ENCODE results near the gene NECTIN1. TPM values are rescaled to one million over a fixed set of nuclear protein-coding genes. Genes with fewer than 3 reads are reported as not detected.
A peak's percentile ranks its signal among the peaks of the same experiment; 100 is the strongest.

NECTIN1 gene
- total and polyA plus RNA-seq, 5 donors: 5.2 to 14.5 (median 8.1) TPM

DNA sequence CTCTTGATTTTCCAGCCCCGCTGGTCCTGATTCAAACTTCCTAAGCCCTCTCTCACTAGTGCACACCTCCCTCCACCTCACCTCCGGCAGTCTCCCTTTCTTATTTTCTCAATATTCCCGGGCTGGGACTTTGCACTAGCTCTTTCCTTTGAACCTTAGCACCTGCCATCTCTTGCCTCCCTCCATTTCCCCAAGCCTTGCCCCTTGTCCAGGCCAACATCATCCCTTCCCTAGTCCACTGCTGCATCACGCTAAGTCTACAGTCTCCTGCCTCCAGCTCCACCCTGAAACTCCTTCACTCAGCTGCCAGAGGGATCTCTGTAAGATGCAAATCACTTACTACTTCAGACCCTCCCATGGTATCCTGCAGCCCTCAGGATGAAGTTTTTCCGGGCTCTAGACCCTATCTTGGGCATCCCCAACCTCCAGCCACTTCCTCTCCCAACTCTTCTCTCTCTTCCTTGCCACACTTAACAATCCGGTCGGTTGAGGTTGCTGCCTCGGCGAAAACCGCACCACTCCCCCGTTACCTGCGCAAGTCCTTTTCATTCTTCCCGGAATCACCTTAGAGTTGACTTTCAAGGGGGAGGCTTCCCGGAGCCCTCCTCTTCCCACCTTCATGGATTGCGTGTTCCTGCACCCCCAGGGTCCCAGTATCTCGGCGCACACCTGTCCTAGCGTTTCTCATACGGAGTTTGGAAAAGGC lies 42.7 kb downstream of the NECTIN1 start:
- Histone ChIP-seq H3K27ac (ENCODE audit: low read length) (no peak overlapping the region), H3K4me3 (ENCODE audit: low read length) (no peak overlapping the region), H3K9me3 (ENCODE audit: control insufficient read depth, low read length) (no peaks in the 10 kb centered on the region), H3K4me1 (ENCODE audit: control insufficient read depth, insufficient read depth, low read length) (peaks cover 2% of the 10 kb centered on the region), H3K27me3 (ENCODE audit: control insufficient read depth, insufficient read depth) (no peaks in the 10 kb centered on the region)
- intact Hi-C loops (cut with DNase I): no loop called here
- DNase-seq (no peak), ATAC-seq (no peak)
- 90% methylated on average over 19 of the region's 19 CpGs for WGBS

DNA sequence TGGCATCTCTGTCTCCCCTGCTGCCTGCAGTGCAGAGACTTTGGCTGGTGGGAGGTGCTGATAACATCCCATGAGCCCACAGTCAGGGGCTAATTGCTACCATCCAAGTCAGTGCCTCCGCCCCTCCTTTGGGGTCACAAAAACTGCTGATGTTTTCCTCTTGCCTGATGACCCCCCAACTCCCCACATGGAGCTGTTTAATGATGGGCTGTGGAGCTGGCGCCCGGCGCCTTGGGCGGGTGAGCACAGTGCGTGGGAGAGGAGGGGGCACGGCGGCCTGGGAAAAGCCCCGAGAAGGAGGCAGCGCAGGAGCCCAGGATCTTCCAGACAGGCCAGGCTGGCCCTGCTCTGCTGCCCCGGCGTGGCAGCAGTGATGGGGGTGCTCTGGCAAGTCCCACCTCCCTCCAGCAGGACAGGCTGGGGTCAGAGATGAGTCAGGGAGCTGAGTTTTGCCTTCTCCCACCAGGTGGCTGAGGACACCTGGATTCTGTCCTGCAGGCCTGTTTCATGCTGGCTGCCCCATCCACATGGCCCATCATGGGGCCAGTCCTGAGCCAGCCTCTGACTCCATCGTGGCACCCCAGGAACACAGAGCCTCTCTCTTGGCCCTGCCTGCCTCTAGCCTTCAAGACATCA lies 43.8 kb downstream of the NECTIN1 start:
- intact Hi-C loops (cut with DNase I): no loop called here
- Histone ChIP-seq H3K27me3 (ENCODE audit: control insufficient read depth, insufficient read depth) (no peaks in the 10 kb centered on the region), H3K4me1 (ENCODE audit: control insufficient read depth, insufficient read depth, low read length) (peaks cover 9% of the 10 kb centered on the region), H3K27ac (ENCODE audit: low read length) (no peak overlapping the region), H3K4me3 (ENCODE audit: low read length) (no peak overlapping the region), H3K9me3 (ENCODE audit: control insufficient read depth, low read length) (no peaks in the 10 kb centered on the region)
- no peak for ATAC-seq
- DNase-seq: no peak
- 91% methylated on average over 13 of the region's 13 CpGs for WGBS

DNA sequence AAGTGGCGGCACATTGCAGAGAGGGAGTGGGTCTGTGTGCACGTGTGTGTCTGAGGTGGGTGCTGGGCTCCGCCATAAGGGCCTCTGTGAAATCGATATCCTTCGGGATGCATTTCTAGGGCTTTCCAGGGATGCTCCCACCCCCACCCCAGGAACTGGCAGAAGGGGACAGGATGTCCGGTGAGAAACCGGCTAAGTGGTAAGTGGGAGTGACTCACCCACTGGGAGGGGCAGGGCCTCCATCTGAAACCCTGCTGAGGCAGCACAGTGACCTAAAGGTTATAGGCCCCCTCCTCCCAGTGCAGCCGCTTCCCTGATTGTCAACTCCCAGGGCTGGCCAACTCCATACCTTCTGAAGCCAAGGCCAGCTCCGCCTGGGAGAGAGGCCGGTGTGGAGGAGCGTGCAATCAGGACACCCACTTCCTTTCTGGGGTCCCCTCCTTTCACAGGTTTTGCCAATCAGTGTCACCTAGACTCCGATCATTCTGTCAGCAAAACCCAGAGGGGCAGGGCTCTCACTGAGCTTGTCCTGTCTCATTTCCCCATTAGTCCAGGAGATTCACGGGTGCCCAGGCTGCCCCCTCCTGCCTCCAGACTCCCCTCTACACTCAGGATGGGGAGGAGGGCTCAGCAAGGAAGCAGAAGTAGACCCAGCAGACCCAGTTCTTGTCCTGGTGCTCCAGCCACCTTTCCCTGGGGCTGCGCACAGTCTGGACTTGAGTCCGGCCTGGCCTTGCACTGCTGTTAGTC lies 44.5 kb downstream of the NECTIN1 start:
- peak in 1 of 2 donors; percentile 63 for ATAC-seq
- DNase-seq: peak in 1 of 3 donors; percentile 57
- H3K4me1 ChIP-seq (ENCODE audit: control insufficient read depth, insufficient read depth, low read length): peaks cover 9% of the 10 kb centered on the region
- no peak overlapping the region for H3K4me3 ChIP-seq (ENCODE audit: low read length)
- H3K27me3 ChIP-seq (ENCODE audit: control insufficient read depth, insufficient read depth): no peaks in the 10 kb centered on the region
- no peaks in the 10 kb centered on the region for H3K9me3 ChIP-seq (ENCODE audit: control insufficient read depth, low read length)
- no peak overlapping the region for H3K27ac ChIP-seq (ENCODE audit: low read length)
- WGBS: 58% methylated on average over 15 of the region's 15 CpGs
- intact Hi-C loops (cut with DNase I): no loop called here

DNA sequence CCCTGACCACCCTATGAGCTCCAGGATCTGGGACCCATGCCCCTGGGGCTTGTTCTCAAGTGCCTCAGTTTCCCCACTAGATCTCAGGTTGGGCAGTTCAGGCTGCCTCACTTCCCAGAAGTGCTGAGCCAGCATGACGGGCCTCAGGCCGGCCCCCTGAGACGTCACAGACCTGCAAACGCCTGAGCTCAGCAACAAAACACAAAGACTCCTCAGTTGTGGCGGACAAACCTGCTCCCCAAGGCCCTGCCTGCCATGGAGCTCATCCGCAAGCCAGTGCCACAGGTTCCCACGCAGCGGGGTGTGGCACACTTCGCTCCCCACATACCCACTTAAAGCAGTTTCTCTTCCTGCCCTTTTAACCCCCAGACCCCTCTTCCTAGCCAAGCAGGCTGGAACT lies 45.2 kb downstream of the NECTIN1 start:
- intact Hi-C loops (cut with DNase I): no loop called here
- peak in 1 of 3 donors; percentile 30 for DNase-seq

DNA sequence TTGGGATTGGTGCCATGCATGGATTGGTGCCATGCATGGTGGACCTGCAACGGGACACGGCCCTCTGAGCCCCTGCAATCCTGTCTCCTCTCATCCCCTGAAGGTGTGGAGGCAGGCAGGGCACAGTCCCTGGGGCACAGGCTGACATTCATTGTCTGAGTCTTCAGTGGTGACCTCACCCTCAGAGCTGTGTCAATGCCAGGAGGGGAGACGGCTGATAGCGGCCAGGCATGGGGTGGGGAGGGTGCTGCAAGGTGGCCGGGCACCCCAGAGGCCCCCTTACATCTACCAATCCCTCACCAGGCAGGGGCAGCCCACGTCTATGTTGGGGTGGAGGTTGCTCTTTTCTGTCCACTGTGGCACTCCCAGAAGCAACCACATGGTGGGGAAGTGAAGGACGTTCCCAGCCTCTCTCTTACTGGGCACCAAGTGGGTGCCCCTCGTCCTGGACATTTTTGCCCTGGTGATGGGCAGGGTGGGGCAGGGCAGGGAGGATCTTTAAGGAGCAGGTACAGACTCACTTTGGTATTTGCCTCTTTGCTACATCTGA lies 47.6 kb downstream of the NECTIN1 start:
- WGBS: 42% methylated on average over 8 of the region's 8 CpGs
- Histone ChIP-seq H3K27me3 (ENCODE audit: control insufficient read depth, insufficient read depth) (no peaks in the 10 kb centered on the region), H3K4me1 (ENCODE audit: control insufficient read depth, insufficient read depth, low read length) (peaks cover 9% of the 10 kb centered on the region), H3K27ac (ENCODE audit: low read length) (no peak overlapping the region), H3K4me3 (ENCODE audit: low read length) (no peak overlapping the region), H3K9me3 (ENCODE audit: control insufficient read depth, low read length) (no peaks in the 10 kb centered on the region)
- intact Hi-C loops (cut with DNase I): no loop called here
- DNase-seq (peak in 1 of 3 donors; percentile 36), ATAC-seq (peak in 1 of 2 donors; percentile 19)

More for the DNA sequence above, 45.2 kb downstream of the NECTIN1 start:
- no peaks in the 10 kb centered on the region for H3K9me3 ChIP-seq (ENCODE audit: control insufficient read depth, low read length)
- H3K4me1 ChIP-seq (ENCODE audit: control insufficient read depth, insufficient read depth, low read length): peaks cover 9% of the 10 kb centered on the region
- no peaks in the 10 kb centered on the region for H3K27me3 ChIP-seq (ENCODE audit: control insufficient read depth, insufficient read depth)
- WGBS: 84% methylated on average over 9 of the region's 9 CpGs
- ATAC-seq: no peak
- no peak overlapping the region for H3K27ac ChIP-seq (ENCODE audit: low read length)
- no peak overlapping the region for H3K4me3 ChIP-seq (ENCODE audit: low read length)

DNA sequence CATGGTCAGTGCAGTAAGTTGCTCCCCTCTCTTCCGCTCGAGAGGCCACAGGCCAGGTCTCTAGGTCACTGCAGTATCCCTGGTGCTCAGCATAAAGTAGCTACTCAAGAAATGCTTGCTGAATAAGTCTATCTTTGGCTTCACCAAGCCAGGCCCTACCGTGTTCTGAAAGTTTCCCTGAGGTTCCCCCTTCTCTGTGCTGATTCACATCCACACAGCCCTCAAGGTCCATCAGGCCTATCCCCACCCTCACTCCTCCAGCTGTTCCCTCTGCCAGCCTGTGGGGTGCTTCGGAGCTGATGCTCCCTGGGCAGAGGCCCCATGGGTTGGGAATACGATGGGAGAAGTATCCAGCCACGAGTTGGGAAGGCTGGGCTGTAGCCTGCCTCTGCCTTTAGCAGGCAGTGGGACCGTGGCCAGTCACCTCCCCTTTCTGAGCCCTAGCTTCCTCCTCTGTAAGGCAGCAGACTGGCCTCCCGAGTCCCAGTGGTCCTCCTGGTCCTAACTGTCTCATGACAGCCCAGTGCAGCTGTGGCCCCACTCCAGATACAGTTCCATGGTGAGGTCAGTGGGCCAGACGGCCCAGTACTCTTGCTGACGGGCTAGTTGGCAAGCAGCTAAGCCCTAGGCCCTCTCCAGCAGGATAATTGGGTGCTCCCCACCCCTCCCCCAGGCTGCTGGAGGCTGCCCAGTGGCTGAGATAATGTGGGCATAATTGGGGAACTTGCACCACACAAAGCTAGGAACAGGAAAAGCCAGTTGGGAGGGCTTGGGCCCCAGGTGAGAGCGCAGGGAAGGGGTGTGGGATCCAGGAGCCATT lies 48.2 kb downstream of the NECTIN1 start:
- intact Hi-C loops (cut with DNase I): no loop called here
- Histone ChIP-seq H3K4me3 (ENCODE audit: low read length) (no peak overlapping the region), H3K27ac (ENCODE audit: low read length) (no peak overlapping the region), H3K27me3 (ENCODE audit: control insufficient read depth, insufficient read depth) (no peaks in the 10 kb centered on the region), H3K9me3 (ENCODE audit: control insufficient read depth, low read length) (no peaks in the 10 kb centered on the region), H3K4me1 (ENCODE audit: control insufficient read depth, insufficient read depth, low read length) (peaks cover 9% of the 10 kb centered on the region)
- 51% methylated on average over 11 of the region's 11 CpGs for WGBS
- peak; percentile 63 to 89 (median 87) for DNase-seq
- peak; percentile 59 to 69 for ATAC-seq

DNA sequence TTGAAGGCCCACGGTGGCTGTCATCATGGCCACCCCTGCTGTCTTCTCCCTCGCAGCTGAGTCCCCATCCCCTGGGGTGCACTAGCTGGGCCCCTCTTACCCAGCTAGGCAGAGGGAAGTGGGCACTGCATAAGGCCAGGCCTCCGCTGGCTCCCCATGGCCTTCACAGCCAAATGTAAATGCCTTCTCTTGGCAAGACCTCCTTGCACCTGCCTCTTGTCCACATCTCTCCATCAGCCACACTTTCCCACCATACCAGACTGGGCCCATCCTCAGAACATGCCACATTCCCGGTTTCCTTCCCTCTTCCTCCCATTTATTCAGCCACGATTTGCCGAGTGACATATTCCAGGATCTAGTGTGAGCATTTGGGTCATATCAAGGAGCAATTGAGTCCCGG lies 49.7 kb downstream of the NECTIN1 start:
- WGBS: 92% methylated on average over 7 of the region's 7 CpGs
- intact Hi-C loops (cut with DNase I): no loop called here
- no peaks in the 10 kb centered on the region for H3K9me3 ChIP-seq (ENCODE audit: control insufficient read depth, low read length)

DNA sequence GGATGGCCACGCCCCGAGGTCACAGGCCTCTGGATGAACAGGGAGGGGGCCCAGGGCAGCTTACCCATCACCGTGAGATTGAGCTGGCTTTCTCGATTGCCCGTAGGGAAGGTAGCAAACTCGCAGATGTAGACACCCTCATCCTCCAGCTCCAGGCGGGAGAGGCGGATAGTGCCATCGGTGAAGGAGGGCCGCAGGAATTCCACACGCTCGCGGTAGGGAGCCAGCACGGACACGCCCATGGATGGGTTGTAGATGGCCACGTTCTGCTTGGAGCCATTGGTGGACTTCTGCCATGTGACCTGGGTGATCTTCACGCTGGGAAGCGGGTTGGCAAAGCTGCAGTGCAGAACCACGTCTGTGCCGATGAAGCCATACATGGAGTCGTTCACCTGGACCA lies 50.6 kb downstream of the NECTIN1 start:
- Histone ChIP-seq H3K4me1 (ENCODE audit: control insufficient read depth, insufficient read depth, low read length) (peaks cover 7% of the 10 kb centered on the region), H3K4me3 (ENCODE audit: low read length) (no peak overlapping the region), H3K9me3 (ENCODE audit: control insufficient read depth, low read length) (no peaks in the 10 kb centered on the region), H3K27me3 (ENCODE audit: control insufficient read depth, insufficient read depth) (no peaks in the 10 kb centered on the region), H3K27ac (ENCODE audit: low read length) (no peak overlapping the region)
- intact Hi-C loops (cut with DNase I): no loop called here
- no peak for DNase-seq
- 96% methylated on average over 21 of the region's 21 CpGs for WGBS
- no peak for ATAC-seq

More for the DNA sequence above, 49.7 kb downstream of the NECTIN1 start:
- no peak for DNase-seq
- Histone ChIP-seq H3K27me3 (ENCODE audit: control insufficient read depth, insufficient read depth) (no peaks in the 10 kb centered on the region), H3K27ac (ENCODE audit: low read length) (no peak overlapping the region), H3K4me3 (ENCODE audit: low read length) (no peak overlapping the region), H3K4me1 (ENCODE audit: control insufficient read depth, insufficient read depth, low read length) (peaks cover 7% of the 10 kb centered on the region)
- ATAC-seq: no peak

DNA sequence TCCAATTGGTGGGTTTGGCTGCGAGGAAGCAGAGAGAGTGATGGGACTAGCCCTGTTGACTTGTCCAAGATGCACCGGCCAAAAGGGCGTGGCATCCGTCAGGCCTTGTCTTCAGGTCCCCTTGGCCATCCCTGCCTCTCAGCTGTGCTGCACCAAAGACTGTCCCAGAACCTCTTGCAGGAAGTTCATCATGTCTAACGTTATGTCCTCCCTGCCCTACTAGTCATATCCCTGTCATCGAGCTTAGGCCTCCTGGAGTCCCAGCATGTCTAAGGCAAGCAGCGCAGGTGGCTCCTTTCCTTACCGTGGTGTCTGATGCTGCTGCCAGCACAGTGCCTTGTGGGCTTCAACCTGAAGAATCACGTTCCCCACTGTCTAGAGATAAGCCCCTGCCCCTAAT lies 51.2 kb downstream of the NECTIN1 start:
- ATAC-seq (no peak), DNase-seq (no peak)
- H3K4me1 ChIP-seq (ENCODE audit: control insufficient read depth, insufficient read depth, low read length): peaks cover 7% of the 10 kb centered on the region
- H3K9me3 ChIP-seq (ENCODE audit: control insufficient read depth, low read length): no peaks in the 10 kb centered on the region
- 95% methylated on average over 9 of the region's 9 CpGs for WGBS
- no peak overlapping the region for H3K4me3 ChIP-seq (ENCODE audit: low read length)
- intact Hi-C loops (cut with DNase I): no loop called here
- no peaks in the 10 kb centered on the region for H3K27me3 ChIP-seq (ENCODE audit: control insufficient read depth, insufficient read depth)
- no peak overlapping the region for H3K27ac ChIP-seq (ENCODE audit: low read length)

DNA sequence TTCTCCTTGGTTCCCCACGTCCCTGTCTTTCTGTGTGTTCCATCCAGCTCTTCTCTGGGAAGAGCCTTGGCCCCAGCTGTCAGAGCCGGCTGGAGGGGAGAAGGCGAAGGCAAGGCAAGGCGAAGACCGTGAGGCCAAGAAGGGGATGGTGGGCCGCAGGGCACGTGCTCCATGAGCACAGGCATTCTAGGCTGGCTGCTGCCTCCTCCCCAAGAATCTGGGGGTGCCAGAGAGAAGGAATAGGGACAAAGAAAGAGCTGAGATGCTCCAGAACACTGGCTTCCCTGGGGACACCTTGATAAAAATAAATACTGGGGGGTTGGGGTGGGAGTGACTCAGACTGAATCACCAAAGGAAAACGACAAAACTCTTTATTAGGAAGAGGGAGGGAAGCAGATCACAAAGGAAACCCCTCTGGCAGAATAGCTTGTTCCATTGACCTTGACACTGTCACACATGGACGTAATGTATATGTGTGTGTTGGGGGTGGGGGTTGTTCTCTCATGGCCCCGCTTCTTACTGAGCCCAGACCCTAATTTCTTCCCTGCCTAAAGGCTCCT lies 52.5 kb downstream of the NECTIN1 start:
- Histone ChIP-seq H3K4me3 (ENCODE audit: low read length) (no peak overlapping the region), H3K27ac (ENCODE audit: low read length) (no peak overlapping the region), H3K4me1 (ENCODE audit: control insufficient read depth, insufficient read depth, low read length) (peaks cover 7% of the 10 kb centered on the region), H3K27me3 (ENCODE audit: control insufficient read depth, insufficient read depth) (no peaks in the 10 kb centered on the region), H3K9me3 (ENCODE audit: control insufficient read depth, low read length) (no peaks in the 10 kb centered on the region)
- DNase-seq (no peak), ATAC-seq (no peak)
- WGBS: 83% methylated on average over 10 of the region's 10 CpGs
- intact Hi-C loops (cut with DNase I): no loop called here
